Loucy (cell line): ENCODE results near the gene IL11.
"Not testable (repeated sequence)": the region's sequence is repeated elsewhere in the genome, so short reads cannot be mapped to it uniquely, and the experiment has no call there.

Experiments
- H2AFZ ChIP-seq: fragments of 200-600 bp; sonication (generic); 2 replicates; pipeline ENCODE4 v1.6.0; 2016; ENCODE audit warnings: antibody characterized with exemption, mild to moderate bottlenecking, low read length, moderate library complexity
- H3F3A ChIP-seq: fragments of 200-600 bp; 2 replicates; pipeline ENCODE4 v1.6.0; 2016; ENCODE audit warnings: antibody characterized with exemption, low read depth, mild to moderate bottlenecking
- H3K27me3 ChIP-seq: fragments of 200-600 bp; sonication (generic); 2 replicates; pipeline ENCODE4 v1.6.1; 2014; ENCODE audit warnings: low read length, mild to moderate bottlenecking; ENCODE audit not compliant: insufficient read depth, poor library complexity, severe bottlenecking
- H3K36me3 ChIP-seq: fragments of 200-600 bp; sonication (generic); 2 replicates; pipeline ENCODE4 v1.6.1; 2016; ENCODE audit warnings: low read length; ENCODE audit not compliant: insufficient read depth
- H3K4me1 ChIP-seq: fragments of 200-600 bp; sonication (generic); 2 replicates; pipeline ENCODE4 v1.5.1; 2014; ENCODE audit warnings: low read length, mild to moderate bottlenecking; ENCODE audit not compliant: insufficient read depth, poor library complexity, severe bottlenecking
- H3K4me2 ChIP-seq: fragments of 200-600 bp; sonication (generic); 2 replicates; pipeline ENCODE4 v1.6.0; 2014; ENCODE audit warnings: antibody characterized with exemption, low read length, low read depth, mild to moderate bottlenecking; ENCODE audit not compliant: poor library complexity, severe bottlenecking
- H3K4me3 ChIP-seq: fragments of 200-600 bp; sonication (generic); 2 replicates; pipeline ENCODE4 v1.5.1; 2014; ENCODE audit warnings: low read length, mild to moderate bottlenecking, mixed read lengths; ENCODE audit not compliant: poor library complexity, severe bottlenecking
- H3K79me2 ChIP-seq: fragments of 200-600 bp; sonication (generic); 2 replicates; pipeline ENCODE4 v1.6.1; 2014; ENCODE audit warnings: low read length; ENCODE audit not compliant: insufficient read depth
- H3K9ac ChIP-seq: fragments of 200-600 bp; sonication (generic); 2 replicates; pipeline ENCODE4 v1.6.0; 2014; ENCODE audit warnings: mild to moderate bottlenecking, low read depth, low read length, moderate library complexity; ENCODE audit not compliant: poor library complexity, severe bottlenecking
- H3K9me2 ChIP-seq: fragments of 200-600 bp; sonication (generic); replicated peaks from 2 replicates; pipeline ENCODE4 v1.6.1; 2016; ENCODE audit warnings: low read depth, low read length, mixed read lengths
- H3K9me3 ChIP-seq: fragments of 200-600 bp; sonication (generic); 2 replicates; pipeline ENCODE4 v1.6.1; 2014; ENCODE audit warnings: mild to moderate bottlenecking, antibody characterized with exemption, low read length, low read depth; ENCODE audit not compliant: insufficient read depth
- H4K20me1 ChIP-seq: fragments of 200-600 bp; sonication (generic); 2 replicates; pipeline ENCODE4 v1.6.0; 2014; ENCODE audit warnings: antibody characterized with exemption, low read length, mild to moderate bottlenecking; ENCODE audit not compliant: insufficient read depth, poor library complexity, severe bottlenecking
- CTCF ChIP-seq: fragments of 200-600 bp; sonication (generic); conservative IDR thresholded peaks from 2 replicates; pipeline ENCODE4 v1.5.1; 2014; ENCODE audit warnings: mild to moderate bottlenecking, antibody characterized with exemption, low read length
- EZH2phosphoT487 ChIP-seq: fragments of 200-600 bp; IDR thresholded peaks from 2 replicates; pipeline ENCODE4 v1.6.1; 2018; ENCODE audit warnings: antibody characterized with exemption, mild to moderate bottlenecking, moderate library complexity, borderline replicate concordance

IL11 gene

GRCh38 chr19:55405638-55406037 is 35.4 kb upstream of the IL11 start:
- H4K20me1 ChIP-seq, result peaks cover 46% of the 10 kb centered on the region
- H3K4me1 ChIP-seq, result peaks cover 43% of the 10 kb centered on the region
- H3K9me2 ChIP-seq, result no peaks in the 10 kb centered on the region
- no peaks in the 10 kb centered on the region for H3F3A ChIP-seq
- peaks cover 41% of the 10 kb centered on the region; the same call in 1 of the 2 replicates for H3K36me3 ChIP-seq
- H3K79me2 ChIP-seq, result peaks cover 57% of the 10 kb centered on the region
- H3K4me2 ChIP-seq, result peak overlapping the region; percentile 94
- peak overlapping the region; percentile 97 for H3K9ac ChIP-seq
- H3K9me3 ChIP-seq, result no peaks in the 10 kb centered on the region
- TF ChIP-seq EZH2phosphoT487 (no peak), CTCF (no peak)
- H3K4me3 ChIP-seq, result peak overlapping the region; percentile 91
- no peak overlapping the region for H2AFZ ChIP-seq
- peaks cover 5% of the 10 kb centered on the region for H3K27me3 ChIP-seq

GRCh38 chr19:55402509-55402908 is 32.2 kb upstream of the IL11 start:
- no peak overlapping the region for H2AFZ ChIP-seq
- H3K9me3 ChIP-seq, result no peaks in the 10 kb centered on the region
- peaks cover 46% of the 10 kb centered on the region for H4K20me1 ChIP-seq
- TF ChIP-seq EZH2phosphoT487 (no peak), CTCF (no peak)
- peak overlapping the region; percentile 26 for H3K9ac ChIP-seq
- H3K27me3 ChIP-seq, result peaks cover 5% of the 10 kb centered on the region
- peaks cover 36% of the 10 kb centered on the region for H3K4me1 ChIP-seq
- H3F3A ChIP-seq, result no peaks in the 10 kb centered on the region; the same call in 1 of the 2 replicates
- H3K9me2 ChIP-seq, result no peaks in the 10 kb centered on the region
- H3K4me3 ChIP-seq, result peak overlapping the region; percentile 57
- H3K36me3 ChIP-seq, result peaks cover 46% of the 10 kb centered on the region; the same call in 1 of the 2 replicates
- peaks cover 57% of the 10 kb centered on the region for H3K79me2 ChIP-seq
- H3K4me2 ChIP-seq, result peak overlapping the region; percentile 74

- peaks cover 37% of the 10 kb centered on the region for H4K20me1 ChIP-seq
- H3K36me3 ChIP-seq, result peaks cover 46% of the 10 kb centered on the region; the same call in 1 of the 2 replicates
- H3K4me1 ChIP-seq, result peaks cover 32% of the 10 kb centered on the region
Observed at GRCh38 chr19:55401390-55401789, 31.1 kb upstream of the IL11 start.

More at GRCh38 chr19:55401390-55401789, 31.1 kb upstream of the IL11 start:
- peaks cover 46% of the 10 kb centered on the region for H3K79me2 ChIP-seq
- H3K27me3 ChIP-seq, H3K9ac ChIP-seq, H3K9me3 ChIP-seq, H3K9me2 ChIP-seq, H3F3A ChIP-seq, H2AFZ ChIP-seq, H3K4me2 ChIP-seq, H3K4me3 ChIP-seq: not testable (repeated sequence)
